Measurements from ENCODE around the gene PYM1. TPM values are rescaled to one million over a fixed set of nuclear protein-coding genes. Genes with fewer than 3 reads are reported as not detected.
"Not testable (repeated sequence)": the region's sequence is repeated elsewhere in the genome, so short reads cannot be mapped to it uniquely, and the experiment has no call there.

The PYM1 gene
- total RNA-seq, 1 donor from 2014 or later = 35.6 TPM

GRCh38 chr12:55915482-55915859, 12.2 kb downstream of the PYM1 start:
- intact Hi-C loops (cut with micrococcal nuclease) = no loop called here
- peaks cover 27% of the 10 kb centered on the region for H3K36me3 Mint-ChIP-seq (ENCODE audit: low read depth)
- H3K9me3 Mint-ChIP-seq = no peaks in the 10 kb centered on the region
- peaks cover 19% of the 10 kb centered on the region for H3K4me1 Mint-ChIP-seq
- DNase-seq = no peak
- H3K27me3 Mint-ChIP-seq = no peaks in the 10 kb centered on the region
- H3K4me3 Mint-ChIP-seq = peak overlapping the region; percentile 0
- H3K27ac Mint-ChIP-seq = peak overlapping the region; percentile 6

- H3K27me3 Mint-ChIP-seq = no peaks in the 10 kb centered on the region
- intact Hi-C loops (cut with micrococcal nuclease) = no loop called here
- H3K27ac Mint-ChIP-seq = no peak overlapping the region
- DNase-seq = no peak
- H3K9me3 Mint-ChIP-seq = no peaks in the 10 kb centered on the region
- peaks cover 27% of the 10 kb centered on the region for H3K36me3 Mint-ChIP-seq (ENCODE audit: low read depth)
- no peak overlapping the region for H3K4me3 Mint-ChIP-seq
- peaks cover 23% of the 10 kb centered on the region for H3K4me1 Mint-ChIP-seq
These were observed 14.8 kb downstream of the PYM1 start for GRCh38 chr12:55912908-55913307.

GRCh38 chr12:55909513-55909884, 18.2 kb downstream of the PYM1 start:
- no peak overlapping the region for H3K4me3 Mint-ChIP-seq
- H3K27ac Mint-ChIP-seq = no peak overlapping the region
- H3K27me3 Mint-ChIP-seq = no peaks in the 10 kb centered on the region
- no peaks in the 10 kb centered on the region for H3K9me3 Mint-ChIP-seq
- peaks cover 13% of the 10 kb centered on the region for H3K4me1 Mint-ChIP-seq
- intact Hi-C loops (cut with micrococcal nuclease) = no loop called here
- peaks cover 18% of the 10 kb centered on the region for H3K36me3 Mint-ChIP-seq (ENCODE audit: low read depth)
- no peak for DNase-seq

- intact Hi-C loops (cut with micrococcal nuclease) = no loop called here
- DNase-seq = no peak
- H3K4me3 Mint-ChIP-seq = no peak overlapping the region
- peaks cover 13% of the 10 kb centered on the region for H3K36me3 Mint-ChIP-seq (ENCODE audit: low read depth)
- no peaks in the 10 kb centered on the region for H3K27me3 Mint-ChIP-seq
- peaks cover 8% of the 10 kb centered on the region for H3K4me1 Mint-ChIP-seq
- no peaks in the 10 kb centered on the region for H3K9me3 Mint-ChIP-seq
- peak overlapping the region; percentile 1 for H3K27ac Mint-ChIP-seq
These were observed 18.8 kb downstream of the PYM1 start for GRCh38 chr12:55908726-55909512.

GRCh38 chr12:55906056-55906455, 21.6 kb downstream of the PYM1 start:
- intact Hi-C loops (cut with micrococcal nuclease) = no loop called here
- H3K9me3 Mint-ChIP-seq = no peaks in the 10 kb centered on the region
- no peaks in the 10 kb centered on the region for H3K27me3 Mint-ChIP-seq

DNA sequence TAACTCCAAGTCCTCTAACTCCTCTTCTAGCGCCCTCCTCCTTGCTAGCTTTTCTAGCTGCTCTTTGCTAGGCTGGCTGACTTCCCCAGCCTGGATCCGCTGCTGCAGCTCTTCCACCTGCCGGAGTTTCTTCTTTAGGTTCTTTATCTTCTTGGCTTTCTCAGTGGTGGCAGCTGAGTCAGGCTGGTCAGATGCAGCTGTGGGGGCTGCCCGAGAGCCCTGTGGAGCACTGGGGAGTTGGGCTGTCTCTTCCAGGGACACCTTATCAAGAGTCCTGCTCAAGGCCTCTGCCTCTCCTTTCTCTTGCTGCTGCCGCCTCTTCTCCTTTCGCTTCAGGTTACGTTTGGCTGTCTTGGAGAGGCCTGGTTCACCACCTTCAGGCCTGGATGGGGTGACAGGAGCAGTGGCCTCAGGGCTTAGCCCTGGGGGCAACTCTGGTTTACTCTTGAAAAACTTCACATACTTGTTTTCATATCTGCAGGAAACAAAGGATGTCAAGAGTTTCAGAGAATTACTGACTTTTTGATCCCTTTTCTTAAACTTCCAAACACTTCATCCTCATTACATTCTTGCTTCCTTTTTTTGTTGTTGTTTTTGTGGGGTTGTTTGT, 25.7 kb downstream of the PYM1 start:
- Mint-ChIP-seq H3K9me3 (no peaks in the 10 kb centered on the region), H3K27ac (peak overlapping the region; percentile 63)

More at GRCh38 chr12:55906056-55906455, 21.6 kb downstream of the PYM1 start:
- Mint-ChIP-seq H3K27ac (no peak overlapping the region), H3K36me3 (ENCODE audit: low read depth) (peaks cover 17% of the 10 kb centered on the region), H3K4me1 (peaks cover 6% of the 10 kb centered on the region), H3K4me3 (no peak overlapping the region)
- no peak for DNase-seq

GRCh38 chr12:55899082-55899481, 28.6 kb downstream of the PYM1 start:
- no peaks in the 10 kb centered on the region for H3K9me3 Mint-ChIP-seq
- peaks cover 19% of the 10 kb centered on the region for H3K36me3 Mint-ChIP-seq (ENCODE audit: low read depth)
- H3K4me1 Mint-ChIP-seq = peaks cover 9% of the 10 kb centered on the region
- H3K27ac Mint-ChIP-seq = peak overlapping the region; percentile 45
- DNase-seq = no peak
- intact Hi-C loops (cut with micrococcal nuclease) = loop anchor here (1.0 to 5.0 kb wide), 2 partner anchors 27 to 52 kb away; no protein-coding TSS in a partner anchor
- H3K4me3 Mint-ChIP-seq = no peak overlapping the region
- no peaks in the 10 kb centered on the region for H3K27me3 Mint-ChIP-seq

More for the DNA sequence above, 25.7 kb downstream of the PYM1 start:
- H3K4me3 Mint-ChIP-seq = no peak overlapping the region
- intact Hi-C loops (cut with micrococcal nuclease) = no loop called here
- peaks cover 19% of the 10 kb centered on the region for H3K36me3 Mint-ChIP-seq (ENCODE audit: low read depth)
- no peaks in the 10 kb centered on the region for H3K27me3 Mint-ChIP-seq
- no peak for DNase-seq
- peaks cover 9% of the 10 kb centered on the region for H3K4me1 Mint-ChIP-seq

DNA sequence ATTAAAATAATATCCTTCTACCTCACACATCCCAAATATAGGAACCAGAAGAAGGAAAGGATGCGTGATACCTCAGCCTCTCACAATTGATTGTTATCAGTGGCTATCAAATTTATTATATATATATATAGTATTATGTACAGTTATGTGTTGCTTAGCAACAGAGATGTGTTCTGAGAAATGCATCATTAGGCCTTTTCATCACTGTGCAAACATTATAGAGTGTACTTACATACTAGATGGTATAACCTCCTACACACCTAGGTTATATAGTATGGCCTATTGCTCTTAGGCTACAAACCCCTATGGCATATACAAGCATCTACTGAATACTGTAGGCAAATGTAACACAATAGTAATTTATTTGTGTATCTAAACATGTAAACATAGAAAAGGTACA, 34.0 kb downstream of the PYM1 start:
- Mint-ChIP-seq H3K4me1 (peaks cover under 1% of the 10 kb centered on the region), H3K4me3 (no peak overlapping the region), H3K36me3 (ENCODE audit: low read depth) (no peaks in the 10 kb centered on the region), H3K27me3 (no peaks in the 10 kb centered on the region), H3K9me3 (no peaks in the 10 kb centered on the region), H3K27ac (no peak overlapping the region)
- intact Hi-C loops (cut with micrococcal nuclease) = loop anchor here (5.0 kb wide), 1 partner anchor 944 kb away; no protein-coding TSS in a partner anchor
- no peak for DNase-seq

DNA sequence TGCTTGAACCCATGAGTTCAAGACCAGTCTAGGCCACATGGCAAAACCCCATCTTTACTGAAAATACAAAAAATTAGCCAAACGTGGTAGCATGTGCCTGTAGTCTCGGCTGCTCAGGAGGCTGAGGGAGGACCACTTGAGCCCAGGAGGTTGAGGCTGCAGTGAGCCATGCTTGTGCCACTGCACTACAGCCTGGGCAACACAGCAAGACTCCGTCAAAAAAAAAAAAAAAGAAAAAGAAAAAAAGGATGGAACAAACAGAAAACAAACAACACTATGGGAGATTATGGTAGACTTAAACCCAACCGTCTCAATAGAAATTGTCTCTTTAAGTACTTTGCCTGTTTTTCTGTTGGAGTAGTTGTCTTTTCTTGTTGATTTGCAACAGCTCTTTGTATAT, 36.4 kb downstream of the PYM1 start:
- no peaks in the 10 kb centered on the region for H3K36me3 Mint-ChIP-seq (ENCODE audit: low read depth)
- H3K4me3 Mint-ChIP-seq = no peak overlapping the region
- H3K27me3 Mint-ChIP-seq = no peaks in the 10 kb centered on the region
- no peak for DNase-seq
- H3K4me1 Mint-ChIP-seq = no peaks in the 10 kb centered on the region
- intact Hi-C loops (cut with micrococcal nuclease) = loop anchor here (5.0 kb wide), 1 partner anchor 946 kb away; no protein-coding TSS in a partner anchor
- no peaks in the 10 kb centered on the region for H3K9me3 Mint-ChIP-seq
- H3K27ac Mint-ChIP-seq = no peak overlapping the region

GRCh38 chr12:55885113-55885512, 42.6 kb downstream of the PYM1 start:
- Mint-ChIP-seq H3K27ac (no peak overlapping the region), H3K4me3 (no peak overlapping the region), H3K36me3 (ENCODE audit: low read depth) (no peaks in the 10 kb centered on the region), H3K27me3 (no peaks in the 10 kb centered on the region), H3K4me1 (peaks cover 15% of the 10 kb centered on the region), H3K9me3 (no peaks in the 10 kb centered on the region)
- intact Hi-C loops (cut with micrococcal nuclease) = no loop called here
- no peak for DNase-seq

GRCh38 chr12:55877824-55878223, 49.9 kb downstream of the PYM1 start:
- Mint-ChIP-seq H3K27ac (no peak overlapping the region), H3K36me3 (ENCODE audit: low read depth) (peaks cover 6% of the 10 kb centered on the region), H3K9me3 (peaks cover 8% of the 10 kb centered on the region), H3K27me3 (no peaks in the 10 kb centered on the region), H3K4me1 (peaks cover 18% of the 10 kb centered on the region), H3K4me3 (no peak overlapping the region)
- intact Hi-C loops (cut with micrococcal nuclease) = no loop called here
- DNase-seq = no peak

GRCh38 chr12:55875704-55876467, 51.8 kb downstream of the PYM1 start:
- intact Hi-C loops (cut with micrococcal nuclease) = no loop called here
- H3K36me3 Mint-ChIP-seq (ENCODE audit: low read depth) = peaks cover 6% of the 10 kb centered on the region
- peaks cover 15% of the 10 kb centered on the region for H3K4me1 Mint-ChIP-seq
- peaks cover 8% of the 10 kb centered on the region for H3K9me3 Mint-ChIP-seq
- no peak for DNase-seq
- no peak overlapping the region for H3K4me3 Mint-ChIP-seq
- H3K27ac Mint-ChIP-seq = no peak overlapping the region
- H3K27me3 Mint-ChIP-seq = no peaks in the 10 kb centered on the region

GRCh38 chr12:55874443-55874842, 53.3 kb downstream of the PYM1 start:
- H3K4me1 Mint-ChIP-seq = peaks cover 10% of the 10 kb centered on the region
- peaks cover 6% of the 10 kb centered on the region for H3K36me3 Mint-ChIP-seq (ENCODE audit: low read depth)
- intact Hi-C loops (cut with micrococcal nuclease) = no loop called here
- peaks cover 8% of the 10 kb centered on the region for H3K9me3 Mint-ChIP-seq
- DNase-seq = no peak
- H3K27ac Mint-ChIP-seq = no peak overlapping the region
- H3K4me3 Mint-ChIP-seq = no peak overlapping the region
- no peaks in the 10 kb centered on the region for H3K27me3 Mint-ChIP-seq

GRCh38 chr12:55866454-55867004, 61.2 kb downstream of the PYM1 start:
- H3K4me1 Mint-ChIP-seq; DNase-seq; intact Hi-C loops (cut with micrococcal nuclease); H3K36me3 Mint-ChIP-seq (ENCODE audit: low read depth); H3K9me3 Mint-ChIP-seq; H3K27me3 Mint-ChIP-seq; H3K27ac Mint-ChIP-seq; H3K4me3 Mint-ChIP-seq: not testable (repeated sequence)
